NT2/D1 (cell line): ENCODE data around the gene CSTF1.

Experiments used
- SUZ12 ChIP-seq: IDR thresholded peaks from 2 replicates; pipeline ENCODE4 v1.6.1; 2011; ENCODE audit not compliant: insufficient read length, insufficient read depth; ENCODE audit errors: extremely low read depth
- YY1 ChIP-seq: IDR thresholded peaks from 2 replicates; pipeline ENCODE4 v1.6.1; 2011; ENCODE audit not compliant: insufficient read length, insufficient read depth
- ZNF274 ChIP-seq: IDR thresholded peaks from 2 replicates; pipeline ENCODE4 v1.6.1; 2011; ENCODE audit warnings: mild to moderate bottlenecking, low read depth, low read length

DNA sequence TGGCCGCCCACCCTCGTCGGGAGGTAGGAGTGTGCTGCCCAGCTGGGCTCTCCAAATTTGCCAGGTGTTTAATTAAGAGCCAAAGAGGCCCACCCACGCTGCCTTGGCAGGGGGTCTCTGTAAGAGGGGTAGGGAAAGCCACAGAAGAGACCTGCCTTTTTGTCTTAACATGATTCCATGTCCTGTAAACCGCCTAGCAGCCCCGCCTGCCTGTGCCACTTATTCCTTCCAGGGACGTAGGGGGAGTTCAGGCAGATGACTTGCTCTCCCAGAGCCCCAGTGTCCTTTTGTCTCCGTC, 31.6 kb upstream of the CSTF1 start:
- TF ChIP-seq ZNF274 (no peak), SUZ12 (no peak), YY1 (no peak)
